Muscle of leg (tissue), 11 donors: ENCODE results near the gene DENND6B. TPM values are rescaled to one million over a fixed set of nuclear protein-coding genes. Genes with fewer than 3 reads are reported as not detected.
"Not testable (repeated sequence)": the region's sequence is repeated elsewhere in the genome, so short reads cannot be mapped to it uniquely, and the experiment has no call there.

Experiments used
- DNase-seq: peaks from one replicate; pipeline ENCODE4 v3.0.0; 2013
- H3K27ac ChIP-seq: one replicate; pipeline ENCODE4 v1.5.1; 2013; ENCODE audit warnings: mild to moderate bottlenecking, low read length, control low read depth
- H3K27me3 ChIP-seq: one replicate; pipeline ENCODE4 v1.6.1; 2013; ENCODE audit warnings: low read length; ENCODE audit not compliant: control insufficient read depth, insufficient read depth
- H3K36me3 ChIP-seq: one replicate; pipeline ENCODE4 v1.6.1; 2013; ENCODE audit warnings: low read length; ENCODE audit not compliant: control insufficient read depth, insufficient read depth
- H3K4me1 ChIP-seq: one replicate; pipeline ENCODE4 v1.6.1; 2013; ENCODE audit warnings: low read length; ENCODE audit not compliant: control insufficient read depth, insufficient read depth
- H3K4me3 ChIP-seq: one replicate; pipeline ENCODE4 v1.5.1; 2013; ENCODE audit warnings: low read length, control low read depth
- H3K9me3 ChIP-seq: replicated peaks from 2 replicates; pipeline ENCODE4 v1.6.1; 2013; ENCODE audit warnings: low read depth, low read length; ENCODE audit not compliant: control insufficient read depth
- WGBS: methylation state at CpG from one replicate; pipeline ENCODE4 v1.1.5; 2013; ENCODE audit warnings: missing lambda C conversion rate; ENCODE audit not compliant: insufficient coverage; 5-methylcytosine and 5-hydroxymethylcytosine counted together
- polyA plus RNA-seq, 8 donors: library from polyadenylated mRNA; unstranded; fragments of 120-200 nt; gene quantifications; one replicate each; pipeline versions ENCODE4 v1.2.1 to v1.2.3, GENCODE V29; 2013; ENCODE audit warnings: inconsistent platforms in 1 of 8, low replicate concordance in 1 of 8; ENCODE audit not compliant: insufficient read length in 8 of 8, insufficient read depth in 1 of 8
- total RNA-seq: library from RNA; stranded (reverse); fragments of 120-200 nt; gene quantifications from one replicate; pipeline ENCODE4 v1.2.4, GENCODE V29; 2013

DENND6B gene
- total and polyA plus RNA-seq, 9 donors: 2.0 to 7.1 (median 4.7) TPM

DNA sequence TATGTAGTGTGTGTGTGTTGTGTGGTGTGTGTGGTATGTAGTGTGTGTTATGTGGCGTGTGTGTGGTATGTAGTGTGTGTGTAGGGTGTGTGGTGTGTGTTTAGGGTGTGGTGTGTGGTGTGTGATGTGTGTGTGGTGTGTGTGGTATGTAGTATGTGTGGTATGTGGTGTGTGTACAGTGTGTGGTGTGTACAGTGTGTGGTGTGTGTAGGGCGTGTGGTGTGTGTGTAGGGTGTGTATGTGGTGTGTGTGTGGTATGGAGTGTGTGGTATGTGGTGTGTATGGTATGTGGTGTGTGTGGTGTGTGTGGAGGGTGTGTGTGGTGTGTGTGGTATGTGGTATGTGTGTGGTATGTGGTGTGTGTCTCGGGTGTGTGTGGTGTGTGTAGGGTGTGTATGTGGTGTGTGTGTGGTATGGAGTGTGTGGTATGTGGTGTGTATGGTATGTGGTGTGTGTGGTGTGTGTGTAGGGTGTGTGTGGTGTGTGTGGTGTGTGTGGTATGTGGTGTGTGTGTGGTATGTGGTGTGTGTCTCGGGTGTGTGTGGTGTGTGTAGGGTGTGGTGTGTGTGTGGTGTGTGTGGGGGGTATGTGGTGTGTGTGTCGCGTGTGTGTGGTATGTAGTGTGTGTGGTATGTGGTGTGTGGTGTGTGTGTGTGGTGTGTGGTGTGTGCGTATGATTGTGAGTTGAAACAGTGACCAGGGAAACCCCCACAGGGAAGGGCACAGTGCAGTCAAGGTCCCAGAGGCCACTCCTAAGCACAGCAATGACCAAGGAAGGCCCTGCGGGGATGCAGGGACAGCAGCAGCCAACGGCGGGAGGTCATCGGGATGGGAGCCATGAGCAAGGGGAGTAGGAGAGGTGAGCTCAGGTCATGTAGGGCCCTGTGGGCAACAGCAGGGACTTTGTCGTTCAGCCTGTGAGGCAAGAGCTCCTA is 13.4 kb upstream of the DENND6B start:
- no peaks in the 10 kb centered on the region for H3K9me3 ChIP-seq
- 59% methylated on average over 7 of the region's 12 CpGs for WGBS
- peaks cover 7% of the 10 kb centered on the region for H3K4me1 ChIP-seq
- no peaks in the 10 kb centered on the region for H3K27me3 ChIP-seq
- H3K36me3 ChIP-seq: no peaks in the 10 kb centered on the region
- no peak overlapping the region for H3K4me3 ChIP-seq
- no peak for DNase-seq
- no peak overlapping the region for H3K27ac ChIP-seq

DNA sequence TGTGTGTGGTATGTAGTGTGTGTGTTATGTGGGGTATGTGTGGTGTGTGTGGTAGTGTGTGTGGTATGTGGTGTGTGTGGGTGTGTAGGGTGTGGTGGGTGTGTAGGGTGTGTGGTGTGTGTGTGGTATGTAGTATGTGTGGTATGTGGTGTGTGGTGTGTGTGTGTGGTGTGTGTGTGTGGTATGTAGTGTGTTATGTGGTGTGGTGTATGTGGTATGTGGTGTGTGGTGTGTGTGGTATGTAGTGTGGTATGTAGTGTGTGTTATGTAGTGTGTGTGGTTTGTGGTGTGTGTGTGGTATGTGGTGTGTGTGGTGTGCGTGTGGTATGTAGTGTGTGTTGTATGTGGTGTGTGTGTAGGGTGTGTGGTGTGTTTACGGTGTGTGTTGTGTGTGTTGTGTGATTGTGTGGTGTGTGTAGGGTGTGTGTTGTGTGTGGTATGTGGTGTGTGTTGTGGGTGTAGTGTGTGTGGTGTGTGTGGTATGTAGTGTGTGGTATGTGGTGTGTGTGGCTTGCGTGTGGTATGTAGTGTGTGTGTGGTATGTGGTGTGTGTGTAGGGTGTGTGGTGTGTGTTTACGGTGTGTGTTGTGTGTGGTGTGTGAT is 12.1 kb upstream of the DENND6B start:
- Histone ChIP-seq H3K4me1 (peaks cover 7% of the 10 kb centered on the region), H3K27ac (no peak overlapping the region), H3K27me3 (no peaks in the 10 kb centered on the region), H3K4me3 (no peak overlapping the region), H3K36me3 (no peaks in the 10 kb centered on the region), H3K9me3 (no peaks in the 10 kb centered on the region)
- no peak for DNase-seq
- 94% methylated on average over 4 of the region's 4 CpGs for WGBS

DNA sequence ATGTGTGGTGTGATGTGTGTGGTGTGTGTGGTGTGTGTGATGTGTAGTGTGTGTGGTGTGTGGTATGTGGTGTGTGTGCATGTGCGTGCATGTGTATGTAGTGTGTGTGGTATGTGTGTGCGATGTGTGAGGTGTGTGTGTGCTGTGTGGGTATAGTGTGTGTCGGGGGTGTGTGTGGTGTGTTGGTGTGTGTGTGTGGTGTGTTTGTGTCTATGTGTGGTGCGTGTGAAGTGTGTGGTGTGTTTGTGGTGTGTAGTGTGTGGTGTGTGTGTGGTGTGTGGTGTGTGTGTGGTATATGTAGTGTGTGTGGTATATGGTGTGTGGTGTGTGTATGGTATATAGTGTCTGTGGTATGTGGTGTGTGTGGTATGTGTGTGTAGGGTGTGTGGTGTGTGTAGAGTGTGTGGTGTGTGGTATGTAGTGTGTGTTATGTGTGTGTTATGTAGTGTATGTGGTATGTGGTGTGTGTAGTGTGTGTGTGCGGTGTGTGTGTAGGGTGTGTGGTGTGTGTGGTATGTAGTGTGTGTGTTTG is 11.3 kb upstream of the DENND6B start:
- 100% methylated on average over 5 of the region's 5 CpGs for WGBS
- no peak for DNase-seq

DNA sequence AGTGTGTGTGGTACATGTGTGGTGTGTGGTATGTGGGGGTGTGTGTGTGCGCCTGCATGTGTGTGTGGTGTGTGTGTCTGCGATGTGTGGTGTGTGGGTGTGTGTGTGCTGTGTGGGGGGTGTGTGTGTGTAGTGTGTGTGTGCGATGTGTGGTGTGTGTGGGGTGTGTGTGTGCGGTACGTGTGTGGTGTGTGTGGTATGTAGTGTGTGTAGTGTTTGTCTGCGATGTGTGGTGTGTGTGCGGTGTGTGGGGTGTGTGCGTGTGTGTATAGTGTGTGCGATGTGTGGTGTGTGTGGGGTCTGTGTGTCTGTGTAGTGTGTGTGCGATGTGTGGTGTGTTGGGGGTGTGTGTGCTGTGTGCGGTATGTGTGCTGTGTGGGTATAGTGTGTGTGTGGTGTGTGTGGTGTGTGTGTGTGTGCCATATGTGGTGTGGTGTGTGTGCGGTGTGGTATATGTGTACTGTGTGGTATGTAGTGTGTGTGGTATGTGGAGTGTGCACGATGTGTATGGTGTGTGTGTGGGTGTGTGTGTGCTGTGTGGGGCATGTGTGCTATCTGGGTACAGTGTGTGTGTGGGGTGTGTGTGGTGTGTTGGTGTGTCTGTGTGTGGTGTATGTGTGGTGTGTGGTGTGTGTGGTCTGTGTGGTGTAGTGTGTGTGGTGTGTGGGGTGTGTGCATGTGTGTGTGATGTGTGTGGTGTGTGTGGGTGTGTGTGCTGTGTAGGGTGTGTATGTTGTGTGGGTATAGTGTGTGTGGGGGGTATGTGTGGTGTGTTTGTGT is 10.6 kb upstream of the DENND6B start:
- no peaks in the 10 kb centered on the region for H3K27me3 ChIP-seq
- H3K4me1 ChIP-seq: peaks cover 5% of the 10 kb centered on the region
- no peak overlapping the region for H3K4me3 ChIP-seq
- no peaks in the 10 kb centered on the region for H3K9me3 ChIP-seq
- WGBS: over 99% methylated on average over 12 of the region's 13 CpGs
- no peak for DNase-seq
- no peaks in the 10 kb centered on the region for H3K36me3 ChIP-seq
- H3K27ac ChIP-seq: no peak overlapping the region

More for the DNA sequence above, 11.3 kb upstream of the DENND6B start:
- Histone ChIP-seq H3K36me3 (no peaks in the 10 kb centered on the region), H3K9me3 (no peaks in the 10 kb centered on the region), H3K27me3 (no peaks in the 10 kb centered on the region), H3K4me3 (no peak overlapping the region), H3K27ac (no peak overlapping the region), H3K4me1 (peaks cover 7% of the 10 kb centered on the region)

DNA sequence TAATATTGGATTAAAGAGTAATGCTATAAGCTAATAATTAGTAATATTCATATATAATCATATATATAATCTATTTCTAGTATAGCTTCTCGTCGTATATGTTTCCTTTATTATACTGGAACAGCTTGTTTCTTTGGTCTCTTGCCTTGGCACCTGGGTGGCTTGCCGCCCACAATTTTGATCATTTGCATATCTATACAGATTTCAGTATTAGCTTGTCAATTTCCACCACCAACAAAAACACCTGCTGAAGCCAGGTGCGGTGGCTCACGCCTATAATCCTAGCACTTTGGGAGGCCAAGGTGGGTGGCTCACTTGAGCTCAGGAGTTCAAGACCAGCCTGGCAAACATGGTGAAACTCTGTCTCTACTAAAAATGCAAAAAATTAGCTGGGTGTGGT is 7.6 kb upstream of the DENND6B start:
- not testable (repeated sequence) for DNase-seq, H3K27me3 ChIP-seq, H3K36me3 ChIP-seq, H3K9me3 ChIP-seq, H3K4me3 ChIP-seq, H3K4me1 ChIP-seq, H3K27ac ChIP-seq
- WGBS: 82% methylated on average over 2 of the region's 5 CpGs

DNA sequence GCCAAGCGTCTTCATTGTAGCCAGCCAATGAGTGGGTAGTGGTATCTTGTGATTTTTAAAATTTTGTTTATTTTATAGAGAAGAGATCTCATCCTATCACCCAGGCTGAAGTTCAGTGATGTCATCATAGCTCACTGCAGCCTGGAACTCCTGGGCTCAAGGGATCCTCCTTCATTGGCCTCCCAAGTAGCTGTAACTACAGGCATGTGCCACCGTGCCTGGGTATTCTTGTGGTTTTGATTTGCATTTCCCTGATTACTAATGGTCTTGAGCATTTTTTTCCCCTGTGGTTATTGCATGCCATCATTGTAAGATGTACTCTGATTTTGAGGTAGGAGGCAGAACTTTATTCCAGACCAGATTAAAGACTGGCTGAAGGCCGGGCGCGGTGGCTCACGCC is 2.4 kb upstream of the DENND6B start:
- Histone ChIP-seq H3K27ac (no peak overlapping the region), H3K27me3 (no peaks in the 10 kb centered on the region), H3K4me1 (peaks cover 15% of the 10 kb centered on the region), H3K9me3 (no peaks in the 10 kb centered on the region), H3K4me3 (no peak overlapping the region), H3K36me3 (no peaks in the 10 kb centered on the region)
- WGBS: 100% methylated on average over 4 of the region's 6 CpGs
- no peak for DNase-seq

DNA sequence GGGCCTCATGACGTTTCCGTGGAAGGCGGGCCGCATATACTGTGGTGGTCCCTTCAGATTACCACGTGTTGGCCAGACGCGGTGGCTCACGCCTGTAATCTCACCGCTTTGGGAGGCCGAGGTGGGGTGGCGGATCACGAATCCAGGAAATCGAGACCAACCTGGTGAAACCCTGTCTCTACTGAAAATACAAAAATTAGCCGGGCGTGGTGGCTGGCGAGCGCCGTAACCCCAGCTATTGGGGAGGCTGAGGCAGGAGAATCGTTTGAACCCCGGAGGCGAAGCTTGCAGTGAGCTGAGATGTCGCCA is 853 bp upstream of the DENND6B start:
- H3K27me3 ChIP-seq: no peaks in the 10 kb centered on the region
- H3K27ac ChIP-seq: peak overlapping the region; percentile 74
- WGBS: 55% methylated on average over 10 of the region's 22 CpGs
- H3K4me1 ChIP-seq: peaks cover 15% of the 10 kb centered on the region
- H3K4me3 ChIP-seq: peak overlapping the region; percentile 61
- H3K9me3 ChIP-seq: no peaks in the 10 kb centered on the region
- H3K36me3 ChIP-seq: no peaks in the 10 kb centered on the region
- no peak for DNase-seq

DNA sequence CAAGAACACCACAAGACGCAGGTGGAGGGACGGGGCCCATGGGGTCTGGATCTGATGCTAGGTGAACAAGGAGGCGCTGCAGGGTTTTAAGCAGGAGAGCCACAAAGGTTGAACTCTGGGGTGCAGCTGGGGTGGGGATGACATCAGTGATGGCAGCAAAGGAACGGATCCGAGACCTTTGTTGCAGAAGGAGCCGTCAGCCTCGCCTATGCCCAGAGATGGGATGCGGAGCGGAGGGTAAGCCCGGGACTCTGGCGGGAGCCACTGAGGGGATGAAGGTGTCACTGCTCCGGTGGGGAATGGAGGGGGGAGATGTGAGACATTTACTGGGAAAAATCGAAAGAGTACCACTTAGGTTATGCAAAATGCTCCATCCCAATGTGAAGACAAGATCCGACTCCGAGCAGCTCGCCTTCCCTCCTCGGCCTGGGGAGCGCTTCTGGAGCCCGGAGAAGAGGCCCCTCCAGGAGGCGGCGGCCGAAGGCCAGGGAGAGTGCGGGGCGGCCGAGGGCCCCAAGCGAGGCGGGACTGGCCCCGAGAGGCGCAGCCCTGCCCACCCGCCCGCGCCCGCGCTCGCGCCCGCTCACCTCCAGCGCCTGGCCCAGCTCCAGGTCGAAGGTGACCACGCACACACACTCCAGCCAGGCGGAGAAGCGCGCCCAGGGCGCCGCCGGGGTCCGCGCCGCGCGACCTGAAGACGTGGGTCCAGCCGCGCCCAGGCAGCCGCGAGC is 422 bp downstream of the DENND6B start:
- H3K4me3 ChIP-seq: peak overlapping the region; percentile 43
- 9% methylated on average over 50 of the region's 56 CpGs for whole genome bisulfite sequencing
- H3K4me1 ChIP-seq: peaks cover 15% of the 10 kb centered on the region
- no peaks in the 10 kb centered on the region for H3K27me3 ChIP-seq
- no peaks in the 10 kb centered on the region for H3K9me3 ChIP-seq
- no peaks in the 10 kb centered on the region for H3K36me3 ChIP-seq
- no peak overlapping the region for H3K27ac ChIP-seq
- no peak for DNase-seq

DNA sequence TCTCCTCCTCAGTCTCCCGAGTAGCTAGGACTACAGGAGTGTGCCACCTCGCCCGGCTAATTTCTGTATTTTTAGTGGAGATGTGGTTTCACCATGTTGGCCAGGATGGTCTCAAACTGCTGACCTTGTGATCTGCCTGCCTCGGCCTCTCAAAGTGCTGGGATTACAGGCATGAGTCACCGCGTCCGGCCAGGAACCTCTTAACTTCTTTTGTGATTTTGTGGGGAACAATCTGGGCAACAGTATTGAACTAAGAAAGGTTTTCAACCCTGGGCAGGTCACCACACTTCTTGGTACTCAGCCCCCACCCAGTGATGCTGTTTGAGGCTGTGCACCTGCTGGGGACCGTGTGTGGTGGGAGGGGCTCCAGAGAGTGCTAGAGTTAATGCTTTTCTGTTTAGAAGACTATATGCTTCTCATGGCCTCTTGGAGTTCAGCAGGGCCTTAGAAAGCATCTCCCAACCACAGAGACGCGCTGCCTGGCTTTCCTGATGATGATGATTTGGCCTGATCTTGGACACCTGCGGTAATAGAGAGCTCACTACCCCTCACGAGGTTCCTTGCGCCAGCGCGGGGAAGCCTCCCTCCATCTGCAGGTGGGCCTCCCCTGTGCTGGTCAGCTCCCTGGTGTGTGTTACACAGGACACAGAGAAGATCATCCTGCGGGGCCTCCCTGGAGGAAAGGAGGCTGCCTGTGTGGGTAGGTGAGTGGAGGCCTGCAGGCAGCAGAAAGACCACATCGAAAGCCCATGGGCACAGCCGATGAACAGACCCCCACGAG is 1.2 kb downstream of the DENND6B start:
- H3K27ac ChIP-seq: no peak overlapping the region
- no peak overlapping the region for H3K4me3 ChIP-seq
- H3K4me1 ChIP-seq: peaks cover 15% of the 10 kb centered on the region
- no peak for DNase-seq
- H3K9me3 ChIP-seq: no peaks in the 10 kb centered on the region
- WGBS: 84% methylated on average over 8 of the region's 19 CpGs
- no peaks in the 10 kb centered on the region for H3K36me3 ChIP-seq
- H3K27me3 ChIP-seq: no peaks in the 10 kb centered on the region
